ENCODE results near the gene PITRM1. TPM values are rescaled to one million over a fixed set of nuclear protein-coding genes. Genes with fewer than 3 reads are reported as not detected.

PITRM1 gene
- total and polyA plus RNA-seq, 9 donors: 46.6 to 107 (median 73.7) TPM

- no peak overlapping the region for H3K4me3 ChIP-seq
- 90 to 93% (median 91%) methylated on average over 32 of the region's 32 CpGs for WGBS, 3 donors
- H3K9me3 ChIP-seq: no peaks in the 10 kb centered on the region
- no peak for TF ChIP-seq POLR2A (IDR thresholded peaks at IDR 0.05)
- no peak for TF ChIP-seq EP300 (IDR thresholded peaks at IDR 0.05)
- TF ChIP-seq CTCF (IDR thresholded peaks at IDR 0.05): no peak
- intact Hi-C loops (cut with DNase I): no loop called here
- no peak overlapping the region for H3K27ac ChIP-seq
- H3K36me3 ChIP-seq: no peaks in the 10 kb centered on the region
- DNase-seq: no peak
- no peaks in the 10 kb centered on the region for H3K27me3 ChIP-seq
- H3K4me1 ChIP-seq (ENCODE audit: insufficient read depth): no peaks in the 10 kb centered on the region
These were observed 53.9 kb downstream of the PITRM1 start for GRCh38 chr10:3118641-3119091.

- intact Hi-C loops (cut with DNase I): no loop called here
- H3K4me3 ChIP-seq: no peak overlapping the region
- H3K27ac ChIP-seq: no peak overlapping the region
These were observed 55.1 kb downstream of the PITRM1 start for GRCh38 chr10:3117486-3117885.

GRCh38 chr10:3116508-3117100, 56.0 kb downstream of the PITRM1 start:
- Histone ChIP-seq H3K27me3 (no peaks in the 10 kb centered on the region), H3K4me1 (ENCODE audit: insufficient read depth) (no peaks in the 10 kb centered on the region), H3K27ac (no peak overlapping the region), H3K36me3 (no peaks in the 10 kb centered on the region), H3K4me3 (no peak overlapping the region), H3K9me3 (no peaks in the 10 kb centered on the region)
- 38 to 59% (median 41%) methylated on average over 20 of the region's 20 CpGs for WGBS, 3 donors
- intact Hi-C loops (cut with DNase I): no loop called here
- no peak for DNase-seq
- no peak for TF ChIP-seq CTCF (IDR thresholded peaks at IDR 0.05)
- TF ChIP-seq POLR2A (IDR thresholded peaks at IDR 0.05): no peak
- TF ChIP-seq EP300 (IDR thresholded peaks at IDR 0.05): no peak

More at GRCh38 chr10:3117486-3117885, 55.1 kb downstream of the PITRM1 start:
- Histone ChIP-seq H3K27me3 (no peaks in the 10 kb centered on the region), H3K4me1 (ENCODE audit: insufficient read depth) (no peaks in the 10 kb centered on the region), H3K9me3 (no peaks in the 10 kb centered on the region), H3K36me3 (no peaks in the 10 kb centered on the region)
- WGBS, 3 donors: 95 to 99% (median 95%) methylated on average over 12 of the region's 12 CpGs
- no peak for TF ChIP-seq POLR2A (IDR thresholded peaks at IDR 0.05)
- DNase-seq: no peak

- H3K27ac ChIP-seq: no peak overlapping the region
- no peaks in the 10 kb centered on the region for H3K4me1 ChIP-seq (ENCODE audit: insufficient read depth)
- WGBS, 3 donors: 89 to 96% (median 94%) methylated on average over 8 of the region's 8 CpGs
- intact Hi-C loops (cut with DNase I): no loop called here
- H3K4me3 ChIP-seq: no peak overlapping the region
- no peaks in the 10 kb centered on the region for H3K36me3 ChIP-seq
- no peak for DNase-seq
- no peaks in the 10 kb centered on the region for H3K27me3 ChIP-seq
- no peaks in the 10 kb centered on the region for H3K9me3 ChIP-seq
- no peak for TF ChIP-seq EP300 (IDR thresholded peaks at IDR 0.05)
- no peak for TF ChIP-seq CTCF (IDR thresholded peaks at IDR 0.05)
- no peak for TF ChIP-seq POLR2A (IDR thresholded peaks at IDR 0.05)
These were observed 56.9 kb downstream of the PITRM1 start for GRCh38 chr10:3115685-3116084.

GRCh38 chr10:3113343-3113720, 59.2 kb downstream of the PITRM1 start:
- Histone ChIP-seq H3K27ac (no peak overlapping the region), H3K9me3 (no peaks in the 10 kb centered on the region), H3K4me1 (ENCODE audit: insufficient read depth) (no peaks in the 10 kb centered on the region), H3K27me3 (no peaks in the 10 kb centered on the region), H3K36me3 (no peaks in the 10 kb centered on the region), H3K4me3 (no peak overlapping the region)
- intact Hi-C loops (cut with DNase I): no loop called here
- 95 to 99% (median 97%) methylated on average over 19 of the region's 19 CpGs for WGBS, 3 donors
- no peak for TF ChIP-seq EP300 (IDR thresholded peaks at IDR 0.05)
- TF ChIP-seq CTCF (IDR thresholded peaks at IDR 0.05): no peak
- no peak for TF ChIP-seq POLR2A (IDR thresholded peaks at IDR 0.05)
- no peak for DNase-seq
